GM10266 (cell line): ENCODE measurements around the gene GRK6.
A peak's percentile ranks its signal among the peaks of the same experiment; 100 is the strongest.

Experiments
- DNase-seq: peaks from one replicate; pipeline ENCODE4 v3.0.0; 2012; ENCODE audit errors: extremely low spot score
- TF ChIP-seq, protein P1 (sequence below): IDR thresholded peaks from 2 replicates; pipeline ENCODE4 v1.5.1; 2012; ENCODE audit warnings: mild to moderate bottlenecking, low read depth; ENCODE audit not compliant: control insufficient read depth, insufficient read depth; ENCODE audit errors: missing control alignments

Gene GRK6

DNA sequence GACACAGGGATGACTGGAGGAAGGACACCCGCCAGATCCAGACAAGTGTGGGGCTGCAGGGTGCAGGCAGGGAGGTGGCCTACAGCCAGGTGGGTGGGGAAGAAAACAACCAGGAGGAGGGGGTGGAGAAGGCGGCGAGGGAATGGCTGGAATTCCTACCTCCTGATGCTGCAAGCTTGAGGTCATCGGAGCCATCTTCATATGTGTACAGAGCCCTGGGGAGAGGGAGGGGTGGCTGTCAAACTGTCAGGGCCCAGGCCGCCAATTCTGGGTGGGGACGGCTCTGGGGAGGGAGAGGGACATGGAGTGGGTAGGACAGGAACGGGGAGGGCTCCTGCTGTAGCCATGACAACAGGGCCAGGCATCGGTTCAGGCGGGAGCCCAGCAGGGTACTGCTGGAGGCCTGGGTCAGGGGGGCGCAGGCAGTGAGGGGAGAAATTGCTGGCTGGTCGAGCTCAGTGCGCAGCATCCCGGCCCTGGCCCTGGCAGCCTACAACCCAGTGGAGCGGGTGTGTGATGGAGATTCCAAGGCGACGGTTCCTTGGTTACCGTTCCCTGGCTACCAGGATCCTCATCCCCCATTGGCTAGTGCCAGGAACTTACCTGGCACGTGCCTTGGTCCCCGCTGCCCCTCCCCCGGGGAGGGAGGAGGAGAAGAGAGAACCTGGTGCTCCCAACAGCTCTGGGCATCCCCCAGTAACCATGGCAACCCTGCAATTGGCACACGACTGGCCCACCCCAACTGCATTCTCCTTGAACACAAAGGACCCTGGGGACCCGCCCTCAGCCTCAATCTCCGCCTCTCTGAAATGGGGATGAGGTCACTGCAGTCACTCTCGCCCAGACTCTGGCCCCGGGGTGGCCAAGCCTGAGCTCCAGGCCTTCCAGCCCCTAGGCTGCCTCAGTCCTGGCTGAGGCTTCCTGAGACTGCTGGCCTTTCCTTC is 42.5 kb downstream of the GRK6 start:
- TF ChIP-seq, protein P1, sequence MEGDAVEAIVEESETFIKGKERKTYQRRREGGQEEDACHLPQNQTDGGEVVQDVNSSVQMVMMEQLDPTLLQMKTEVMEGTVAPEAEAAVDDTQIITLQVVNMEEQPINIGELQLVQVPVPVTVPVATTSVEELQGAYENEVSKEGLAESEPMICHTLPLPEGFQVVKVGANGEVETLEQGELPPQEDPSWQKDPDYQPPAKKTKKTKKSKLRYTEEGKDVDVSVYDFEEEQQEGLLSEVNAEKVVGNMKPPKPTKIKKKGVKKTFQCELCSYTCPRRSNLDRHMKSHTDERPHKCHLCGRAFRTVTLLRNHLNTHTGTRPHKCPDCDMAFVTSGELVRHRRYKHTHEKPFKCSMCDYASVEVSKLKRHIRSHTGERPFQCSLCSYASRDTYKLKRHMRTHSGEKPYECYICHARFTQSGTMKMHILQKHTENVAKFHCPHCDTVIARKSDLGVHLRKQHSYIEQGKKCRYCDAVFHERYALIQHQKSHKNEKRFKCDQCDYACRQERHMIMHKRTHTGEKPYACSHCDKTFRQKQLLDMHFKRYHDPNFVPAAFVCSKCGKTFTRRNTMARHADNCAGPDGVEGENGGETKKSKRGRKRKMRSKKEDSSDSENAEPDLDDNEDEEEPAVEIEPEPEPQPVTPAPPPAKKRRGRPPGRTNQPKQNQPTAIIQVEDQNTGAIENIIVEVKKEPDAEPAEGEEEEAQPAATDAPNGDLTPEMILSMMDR, result no peak
- DNase-seq, result no peak

DNA sequence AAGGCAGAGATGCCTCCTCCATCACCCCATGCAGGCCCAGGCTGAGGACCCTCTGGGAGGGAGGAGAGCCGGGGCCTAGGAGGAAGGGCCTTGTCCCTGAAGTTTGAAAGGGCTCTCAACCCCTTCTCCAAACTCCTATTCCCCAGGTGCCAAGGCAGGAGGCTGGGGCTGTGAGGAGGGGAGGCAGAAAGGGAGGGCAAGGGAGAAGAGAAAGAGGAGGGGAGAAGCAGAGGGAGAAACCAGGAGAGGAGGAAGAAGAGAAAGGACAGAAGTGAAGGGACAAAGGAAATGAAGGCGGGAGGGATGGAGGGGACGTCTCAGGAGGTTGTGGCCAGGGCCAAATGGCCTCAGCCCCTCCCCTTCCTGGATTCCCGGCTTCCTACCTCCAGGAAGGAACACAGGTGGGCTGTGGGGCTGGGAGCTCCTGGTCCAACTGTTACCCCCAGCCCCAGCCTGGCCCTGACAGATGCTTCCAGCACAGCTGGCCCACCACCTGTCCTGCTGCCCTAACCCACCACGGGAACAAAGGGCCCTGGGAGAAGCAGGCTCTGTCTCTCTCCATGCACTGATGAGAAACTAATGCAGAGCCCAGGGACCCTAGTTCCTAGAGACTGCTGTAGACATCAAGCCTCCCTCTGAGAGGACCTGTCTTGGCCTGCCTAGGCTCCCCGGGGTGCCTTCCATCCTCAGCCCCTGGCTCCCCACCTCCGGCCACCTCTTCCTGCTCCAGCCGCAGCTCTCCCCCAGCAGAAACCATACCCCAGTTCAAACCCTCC is 43.5 kb downstream of the GRK6 start:
- TF ChIP-seq, protein P1, result no peak
- DNase-seq, result no peak

DNA sequence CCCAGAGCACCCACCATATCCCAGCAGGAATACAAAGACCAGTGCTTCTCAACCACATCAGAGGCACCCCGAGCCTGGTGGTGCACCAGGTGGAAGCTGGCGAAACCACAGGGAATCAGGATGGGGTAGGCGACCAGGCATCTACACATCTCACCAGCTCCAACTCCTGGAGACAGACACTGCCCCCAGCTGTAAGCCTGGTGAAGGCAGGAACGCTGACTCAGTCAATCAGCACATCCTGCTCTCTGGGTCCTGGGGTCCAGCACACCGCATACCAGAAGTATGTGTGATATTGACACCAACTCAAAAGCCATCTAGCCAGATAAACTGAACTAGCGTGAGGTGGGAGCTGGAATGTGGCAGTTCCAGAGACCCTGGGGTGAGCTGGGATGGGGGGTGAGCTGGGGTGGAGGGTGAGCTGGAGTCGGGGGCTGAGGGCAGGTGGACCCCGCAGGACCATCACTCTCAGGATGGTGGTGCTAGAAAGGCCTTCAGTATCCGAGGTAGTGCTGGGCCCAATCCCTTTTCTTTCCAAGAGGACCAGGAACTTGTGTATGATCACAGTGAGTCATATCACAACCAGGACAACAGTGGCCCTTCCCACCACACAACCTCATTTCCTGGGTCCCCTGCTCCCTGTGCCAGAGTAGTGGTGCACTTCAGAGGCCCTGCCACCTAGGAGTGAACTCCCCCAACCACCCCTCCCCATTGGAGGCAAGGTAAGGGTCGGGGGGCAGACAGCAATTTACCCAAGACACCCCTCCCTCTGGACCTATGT is 44.5 kb downstream of the GRK6 start:
- TF ChIP-seq, protein P1, result no peak
- DNase-seq, result no peak

DNA sequence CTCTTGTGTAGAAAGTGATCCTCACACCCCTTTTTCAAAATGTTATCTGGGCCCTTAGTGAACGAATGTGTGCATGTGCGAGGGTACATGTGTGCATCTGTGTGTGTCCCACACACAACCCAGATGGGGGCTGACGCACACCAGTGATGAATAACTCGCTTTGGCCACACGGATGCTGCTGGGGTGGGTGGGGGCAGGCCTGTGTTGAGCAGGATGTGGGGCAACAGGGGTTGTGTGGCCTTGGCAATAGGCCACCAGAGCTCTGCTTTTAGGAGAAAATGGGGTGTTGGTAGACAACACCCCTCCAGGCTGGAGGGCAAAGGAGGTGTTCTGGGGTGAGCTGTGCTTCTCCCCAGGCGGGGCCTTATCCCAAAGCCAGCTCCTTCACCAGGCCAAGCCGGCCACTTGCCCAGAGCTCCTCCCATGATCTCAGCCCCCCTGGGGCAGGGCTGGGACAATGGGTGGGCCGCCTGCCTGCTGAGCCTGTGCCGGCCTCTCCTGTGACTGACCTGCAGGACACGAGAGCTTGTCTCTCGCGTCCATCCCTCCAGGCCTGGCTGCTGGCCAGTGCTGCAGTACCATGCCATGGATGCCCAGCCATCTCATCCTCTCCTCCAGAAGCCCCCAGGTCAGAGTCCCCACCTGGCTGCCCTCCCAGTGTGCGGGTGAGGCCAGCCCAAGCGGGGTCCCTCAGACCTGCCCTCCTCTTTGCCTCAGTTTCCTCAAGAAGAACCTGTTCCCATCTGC is 45.3 kb downstream of the GRK6 start:
- TF ChIP-seq, protein P1, result no peak
- DNase-seq, result no peak

DNA sequence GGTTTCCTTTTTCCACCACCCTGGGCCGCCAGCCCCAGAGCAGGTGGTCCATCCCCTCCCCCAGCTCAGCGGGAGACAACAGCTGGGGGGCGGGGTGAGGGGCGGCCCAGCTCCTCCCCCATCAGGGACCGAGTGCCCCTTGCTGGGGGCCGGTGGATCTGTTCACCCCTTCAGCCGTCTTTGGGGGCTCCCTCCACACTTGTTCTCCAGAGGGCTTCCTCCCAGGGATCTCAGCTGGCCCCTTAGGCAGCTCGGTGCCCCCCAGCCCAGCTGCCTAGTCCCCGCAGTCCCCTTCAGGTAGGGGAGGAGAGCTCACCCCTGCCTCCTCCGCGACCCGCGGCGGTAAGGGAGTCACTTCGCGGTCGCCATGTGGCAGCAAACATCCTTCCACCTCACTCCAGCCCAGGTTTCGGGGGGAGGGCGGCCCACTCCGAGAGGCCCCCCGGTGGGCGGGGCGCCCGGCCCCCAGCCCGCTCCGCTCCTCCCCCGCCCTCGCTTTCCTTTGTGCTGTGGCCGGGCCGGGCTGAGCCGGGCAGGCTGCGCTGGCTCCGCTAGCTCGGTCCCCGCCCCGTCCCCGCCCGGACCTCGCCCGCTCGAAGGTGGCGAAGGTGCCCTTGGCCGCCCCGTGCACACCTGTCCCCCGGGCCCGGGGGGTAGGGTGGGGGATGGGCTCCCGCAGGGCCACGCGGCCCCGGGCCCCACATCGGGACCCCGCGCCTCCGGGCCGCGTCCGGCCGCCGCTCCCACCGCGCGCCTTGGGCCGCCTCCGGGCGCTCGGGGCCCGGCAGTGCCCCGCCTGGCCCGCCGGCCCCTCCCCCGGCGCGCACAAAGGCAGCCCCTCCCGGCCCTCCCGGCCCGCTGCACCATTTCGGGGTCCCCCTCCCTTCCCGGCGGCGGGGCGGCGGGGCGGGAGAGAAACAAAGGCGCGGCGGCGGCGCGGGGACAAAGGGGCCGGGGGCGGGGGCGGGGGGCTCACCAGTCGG is 46.3 kb downstream of the GRK6 start:
- DNase-seq, result peak; percentile 94
- TF ChIP-seq, protein P1, result peak; percentile 9

DNA sequence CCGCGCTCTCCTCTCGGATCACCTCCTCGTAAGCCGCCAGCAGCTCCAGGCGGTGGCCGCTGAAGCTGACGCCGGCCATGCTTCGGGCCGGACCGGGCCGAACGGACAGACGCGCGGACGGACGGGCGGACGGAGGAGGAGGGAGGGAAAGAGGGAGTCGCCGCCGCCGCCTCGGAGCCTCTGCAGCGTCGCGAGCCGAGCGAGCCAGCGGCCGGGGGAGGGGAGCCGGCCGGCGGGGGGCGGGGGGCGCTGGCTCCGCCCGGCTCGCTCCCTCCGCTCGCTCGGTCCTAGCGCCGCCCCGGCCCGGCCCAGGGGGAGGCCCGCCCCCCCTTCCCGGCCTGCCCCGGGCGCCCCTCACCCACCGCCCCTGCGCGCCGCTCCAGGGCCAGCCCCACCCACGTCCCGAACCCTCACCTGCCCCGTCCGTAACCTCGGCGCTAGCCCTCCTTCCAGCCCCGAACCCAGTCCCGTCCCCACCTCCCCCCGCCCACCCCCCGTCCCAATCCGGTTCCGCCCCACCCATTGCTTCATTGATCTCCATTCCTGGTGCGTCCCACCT is 47.0 kb downstream of the GRK6 start, which contains the start of gene DBN1:
TSS of gene DBN1 (minus strand) at position 192 of the 559 bp plus-strand sequence. CDS start at position 79, 113 bp downstream.
- DNase-seq, result peak; percentile 95
- TF ChIP-seq, protein P1, result no peak
